SK-N-SH treated with all-trans-retinoic acid at 6 μM for 48 hours (cell line): ENCODE measurements around the gene C8A.

Experiments used
- ATAC-seq: fragments of 200-7000 bp; cut with Tn5 transposase; 3 replicates; pipeline ENCODE4 v1.9.1; 2020; ENCODE audit warnings: mild to moderate bottlenecking, moderate library complexity
- ARNTL ChIP-seq: fragments of 450-650 bp; formaldehyde crosslinking; IDR thresholded peaks from 2 replicates; pipeline ENCODE4 v1.5.0; 2020; ENCODE audit warnings: low read depth, mild to moderate bottlenecking, moderate library complexity, borderline replicate concordance
- BACH2 ChIP-seq: fragments of 250-450 bp; sonication (Bioruptor Pico); IDR thresholded peaks from 2 replicates; pipeline ENCODE4 v1.9.0; 2021; ENCODE audit warnings: mild to moderate bottlenecking, borderline replicate concordance
- CSDC2 ChIP-seq: fragments of 250-450 bp; sonication (Bioruptor Pico); IDR thresholded peaks from 2 replicates; pipeline ENCODE4 v1.5.0; 2020; ENCODE audit warnings: mild to moderate bottlenecking, moderate library complexity
- ESRRG ChIP-seq: fragments of 250-450 bp; sonication (Bioruptor Pico); IDR thresholded peaks from 2 replicates; pipeline ENCODE4 v1.6.1; 2021; ENCODE audit warnings: mild to moderate bottlenecking
- GLIS3 ChIP-seq: fragments of 250-450 bp; sonication (Bioruptor Pico); IDR thresholded peaks from 2 replicates; pipeline ENCODE4 v1.5.0; 2020; ENCODE audit warnings: mild to moderate bottlenecking, moderate library complexity
- OSR1 ChIP-seq: fragments of 250-450 bp; sonication (Bioruptor Pico); IDR thresholded peaks from 2 replicates; pipeline ENCODE4 v1.8.0; 2022; ENCODE audit warnings: moderate library complexity, mild to moderate bottlenecking, inconsistent platforms
- PPARA ChIP-seq: fragments of 250-450 bp; sonication (Bioruptor Pico); IDR thresholded peaks from 2 replicates; pipeline ENCODE4 v1.5.0; 2020; ENCODE audit warnings: mild to moderate bottlenecking, borderline replicate concordance
- RARB ChIP-seq: fragments of 250-450 bp; sonication (Bioruptor Pico); IDR thresholded peaks from 2 replicates; pipeline ENCODE4 v1.8.0; 2021; ENCODE audit warnings: mild to moderate bottlenecking, moderate library complexity
- SNAI2 ChIP-seq: fragments of 250-450 bp; sonication (Bioruptor Pico); IDR thresholded peaks from 2 replicates; pipeline ENCODE4 v1.5.0; 2020; ENCODE audit warnings: mild to moderate bottlenecking, moderate library complexity
- TCF4 ChIP-seq: fragments of 250-450 bp; sonication (Bioruptor Pico); IDR thresholded peaks from 2 replicates; pipeline ENCODE4 v1.8.0; 2021; ENCODE audit warnings: mild to moderate bottlenecking, moderate library complexity, borderline replicate concordance
- TOX ChIP-seq: fragments of 250-450 bp; sonication (Bioruptor Pico); IDR thresholded peaks from 2 replicates; pipeline ENCODE4 v1.8.0; 2021; ENCODE audit warnings: mild to moderate bottlenecking, moderate library complexity, borderline replicate concordance
- ZC3H10 ChIP-seq: fragments of 250-450 bp; sonication (Bioruptor Pico); IDR thresholded peaks from 2 replicates; pipeline ENCODE4 v1.5.1; 2021; ENCODE audit warnings: mild to moderate bottlenecking, moderate library complexity
- ZFP3 ChIP-seq: fragments of 250-450 bp; sonication (Bioruptor Pico); IDR thresholded peaks from 2 replicates; pipeline ENCODE4 v1.5.0; 2020; ENCODE audit warnings: mild to moderate bottlenecking, moderate library complexity
- ZFP30 ChIP-seq: fragments of 450-650 bp; formaldehyde crosslinking; IDR thresholded peaks from 2 replicates; pipeline ENCODE4 v1.5.0; 2022; ENCODE audit warnings: mild to moderate bottlenecking, moderate library complexity
- ZNF565 ChIP-seq: fragments of 450-650 bp; formaldehyde crosslinking; conservative IDR thresholded peaks from 2 replicates; pipeline ENCODE4 v1.5.0; 2020; ENCODE audit warnings: low read depth, mild to moderate bottlenecking, moderate library complexity
- ZNF70 ChIP-seq: fragments of 450-650 bp; formaldehyde crosslinking; IDR thresholded peaks from 2 replicates; pipeline ENCODE4 v1.5.0; 2020; ENCODE audit warnings: mild to moderate bottlenecking, moderate library complexity
- ZNF8 ChIP-seq: fragments of 450-650 bp; formaldehyde crosslinking; IDR thresholded peaks from 2 replicates; pipeline ENCODE4 v1.5.0; 2020; ENCODE audit warnings: mild to moderate bottlenecking, moderate library complexity
- TF ChIP-seq, protein P1 (sequence below): fragments of 250-450 bp; sonication (Bioruptor Pico); IDR thresholded peaks from 2 replicates; pipeline ENCODE4 v1.8.0; 2021; ENCODE audit warnings: low read depth, mild to moderate bottlenecking, moderate library complexity, borderline replicate concordance
- TF ChIP-seq, protein P2 (sequence below): fragments of 250-450 bp; sonication (Bioruptor Pico); IDR thresholded peaks from 2 replicates; pipeline ENCODE4 v1.5.0; 2020; ENCODE audit warnings: mild to moderate bottlenecking, moderate library complexity
- TF ChIP-seq, protein P3 (sequence below): fragments of 250-450 bp; sonication (Bioruptor Pico); IDR thresholded peaks from 2 replicates; pipeline ENCODE4 v1.5.1; 2021; ENCODE audit warnings: mild to moderate bottlenecking, moderate library complexity
- TF ChIP-seq, protein P4 (sequence below): fragments of 250-450 bp; sonication (Bioruptor Pico); IDR thresholded peaks from 2 replicates; pipeline ENCODE4 v1.5.1; 2020; ENCODE audit warnings: low read depth, mild to moderate bottlenecking, moderate library complexity

The C8A gene

DNA sequence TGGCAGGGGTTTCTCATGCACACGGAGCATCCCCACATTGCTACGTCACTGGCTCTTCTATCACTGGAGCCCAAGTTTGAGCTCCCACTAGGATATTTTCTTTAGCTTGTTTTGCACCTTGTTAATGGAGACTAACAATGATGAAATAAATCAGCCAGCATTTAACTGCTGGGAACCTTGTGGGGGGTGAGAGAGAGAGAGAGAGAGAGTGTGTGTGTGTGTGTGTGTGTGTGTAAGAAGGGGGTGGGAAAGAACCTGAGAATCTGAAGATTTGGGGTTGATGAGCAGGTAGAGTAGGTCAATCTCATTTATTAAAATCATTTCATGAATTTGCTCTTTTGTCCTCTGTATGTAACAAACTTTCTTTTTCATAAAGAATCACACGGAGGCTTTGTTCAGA is 110.6 kb downstream of the C8A start:
- TF ChIP-seq ZNF565 (no peak), ZNF70 (CRISPR knock-in tag) (no peak), ZNF8 (CRISPR knock-in tag) (no peak)
- no peak for ATAC-seq

DNA sequence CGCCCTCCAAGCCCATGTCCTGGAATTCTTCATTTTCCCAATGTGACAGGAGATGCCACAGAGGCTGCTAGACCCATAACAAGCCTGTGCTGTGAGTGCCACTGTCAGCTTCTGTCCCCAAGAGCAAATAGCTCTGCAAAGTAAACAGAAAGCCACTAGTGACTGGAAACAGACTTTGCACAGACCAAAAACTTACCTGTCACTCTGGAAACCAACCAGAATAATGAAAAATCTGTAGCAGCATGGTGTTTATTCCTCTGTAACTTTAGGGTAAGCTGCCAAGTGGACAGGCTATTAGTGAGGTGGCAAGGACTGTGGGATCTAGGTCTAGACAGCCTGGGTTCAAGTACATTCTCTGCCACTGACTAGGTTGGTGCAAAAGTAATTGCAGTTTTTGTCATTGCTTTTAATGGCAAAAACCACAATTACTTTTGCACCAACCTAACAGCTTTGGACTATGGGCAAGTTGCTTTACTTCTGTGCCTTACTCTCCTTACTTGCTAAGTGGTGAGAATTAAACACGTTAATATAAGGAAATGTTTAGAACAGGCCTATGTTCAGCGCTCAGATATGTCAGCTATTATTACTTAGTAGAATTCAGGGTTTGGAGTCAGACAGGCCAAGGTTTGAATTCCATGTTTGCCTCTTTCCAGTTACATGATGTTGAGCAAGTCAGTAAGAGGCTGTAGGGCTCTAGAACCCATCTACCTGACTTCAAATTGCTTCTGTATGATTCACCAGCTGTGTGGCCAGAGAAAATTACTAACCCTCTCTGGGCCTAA is 111.5 kb downstream of the C8A start, which contains the start of gene C8B:
C8B (minus strand) TSS at position 100 of the 782 bp plus-strand sequence; CDS start at position 33, 67 bp downstream.
- no peak for ATAC-seq
- TF ChIP-seq, protein P1, sequence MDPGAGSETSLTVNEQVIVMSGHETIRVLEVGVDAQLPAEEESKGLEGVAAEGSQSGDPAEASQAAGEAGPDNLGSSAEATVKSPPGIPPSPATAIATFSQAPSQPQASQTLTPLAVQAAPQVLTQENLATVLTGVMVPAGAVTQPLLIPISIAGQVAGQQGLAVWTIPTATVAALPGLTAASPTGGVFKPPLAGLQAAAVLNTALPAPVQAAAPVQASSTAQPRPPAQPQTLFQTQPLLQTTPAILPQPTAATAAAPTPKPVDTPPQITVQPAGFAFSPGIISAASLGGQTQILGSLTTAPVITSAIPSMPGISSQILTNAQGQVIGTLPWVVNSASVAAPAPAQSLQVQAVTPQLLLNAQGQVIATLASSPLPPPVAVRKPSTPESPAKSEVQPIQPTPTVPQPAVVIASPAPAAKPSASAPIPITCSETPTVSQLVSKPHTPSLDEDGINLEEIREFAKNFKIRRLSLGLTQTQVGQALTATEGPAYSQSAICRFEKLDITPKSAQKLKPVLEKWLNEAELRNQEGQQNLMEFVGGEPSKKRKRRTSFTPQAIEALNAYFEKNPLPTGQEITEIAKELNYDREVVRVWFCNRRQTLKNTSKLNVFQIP, result no peak
- TF ChIP-seq BACH2 (CRISPR knock-in tag) (no peak), ZC3H10 (no peak)

DNA sequence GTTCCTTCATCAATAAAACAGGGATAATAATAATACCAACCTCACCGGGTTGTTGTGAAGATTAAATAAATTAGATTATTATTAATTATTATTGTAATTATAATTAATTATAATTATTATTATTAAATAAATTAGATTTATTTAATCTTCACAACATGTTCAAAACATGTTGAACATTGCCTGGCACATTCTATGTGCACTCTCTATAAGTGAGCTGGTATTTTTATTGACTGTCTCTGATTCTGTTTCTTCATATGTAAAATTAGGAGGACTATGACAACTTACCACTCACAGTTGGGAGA is 112.1 kb downstream of the C8A start:
- TF ChIP-seq ESRRG (CRISPR knock-in tag) (no peak), ZNF70 (CRISPR knock-in tag) (no peak), ZNF565 (no peak), RARB (CRISPR knock-in tag) (no peak), ZFP3 (no peak), TCF4 (CRISPR knock-in tag) (no peak), ARNTL (CRISPR knock-in tag) (no peak), TOX (CRISPR knock-in tag) (no peak), ZC3H10 (no peak), ZFP30 (no peak), CSDC2 (CRISPR knock-in tag) (no peak), BACH2 (CRISPR knock-in tag) (no peak), PPARA (no peak), OSR1 (no peak), SNAI2 (CRISPR knock-in tag) (no peak)
- TF ChIP-seq, protein P2, sequence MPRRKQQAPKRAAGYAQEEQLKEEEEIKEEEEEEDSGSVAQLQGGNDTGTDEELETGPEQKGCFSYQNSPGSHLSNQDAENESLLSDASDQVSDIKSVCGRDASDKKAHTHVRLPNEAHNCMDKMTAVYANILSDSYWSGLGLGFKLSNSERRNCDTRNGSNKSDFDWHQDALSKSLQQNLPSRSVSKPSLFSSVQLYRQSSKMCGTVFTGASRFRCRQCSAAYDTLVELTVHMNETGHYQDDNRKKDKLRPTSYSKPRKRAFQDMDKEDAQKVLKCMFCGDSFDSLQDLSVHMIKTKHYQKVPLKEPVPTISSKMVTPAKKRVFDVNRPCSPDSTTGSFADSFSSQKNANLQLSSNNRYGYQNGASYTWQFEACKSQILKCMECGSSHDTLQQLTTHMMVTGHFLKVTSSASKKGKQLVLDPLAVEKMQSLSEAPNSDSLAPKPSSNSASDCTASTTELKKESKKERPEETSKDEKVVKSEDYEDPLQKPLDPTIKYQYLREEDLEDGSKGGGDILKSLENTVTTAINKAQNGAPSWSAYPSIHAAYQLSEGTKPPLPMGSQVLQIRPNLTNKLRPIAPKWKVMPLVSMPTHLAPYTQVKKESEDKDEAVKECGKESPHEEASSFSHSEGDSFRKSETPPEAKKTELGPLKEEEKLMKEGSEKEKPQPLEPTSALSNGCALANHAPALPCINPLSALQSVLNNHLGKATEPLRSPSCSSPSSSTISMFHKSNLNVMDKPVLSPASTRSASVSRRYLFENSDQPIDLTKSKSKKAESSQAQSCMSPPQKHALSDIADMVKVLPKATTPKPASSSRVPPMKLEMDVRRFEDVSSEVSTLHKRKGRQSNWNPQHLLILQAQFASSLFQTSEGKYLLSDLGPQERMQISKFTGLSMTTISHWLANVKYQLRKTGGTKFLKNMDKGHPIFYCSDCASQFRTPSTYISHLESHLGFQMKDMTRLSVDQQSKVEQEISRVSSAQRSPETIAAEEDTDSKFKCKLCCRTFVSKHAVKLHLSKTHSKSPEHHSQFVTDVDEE (CRISPR knock-in tag), result no peak
- TF ChIP-seq, protein P3, sequence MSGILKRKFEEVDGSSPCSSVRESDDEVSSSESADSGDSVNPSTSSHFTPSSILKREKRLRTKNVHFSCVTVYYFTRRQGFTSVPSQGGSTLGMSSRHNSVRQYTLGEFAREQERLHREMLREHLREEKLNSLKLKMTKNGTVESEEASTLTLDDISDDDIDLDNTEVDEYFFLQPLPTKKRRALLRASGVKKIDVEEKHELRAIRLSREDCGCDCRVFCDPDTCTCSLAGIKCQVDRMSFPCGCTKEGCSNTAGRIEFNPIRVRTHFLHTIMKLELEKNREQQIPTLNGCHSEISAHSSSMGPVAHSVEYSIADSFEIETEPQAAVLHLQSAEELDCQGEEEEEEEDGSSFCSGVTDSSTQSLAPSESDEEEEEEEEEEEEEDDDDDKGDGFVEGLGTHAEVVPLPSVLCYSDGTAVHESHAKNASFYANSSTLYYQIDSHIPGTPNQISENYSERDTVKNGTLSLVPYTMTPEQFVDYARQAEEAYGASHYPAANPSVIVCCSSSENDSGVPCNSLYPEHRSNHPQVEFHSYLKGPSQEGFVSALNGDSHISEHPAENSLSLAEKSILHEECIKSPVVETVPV (CRISPR knock-in tag), result no peak
- TF ChIP-seq, protein P4, sequence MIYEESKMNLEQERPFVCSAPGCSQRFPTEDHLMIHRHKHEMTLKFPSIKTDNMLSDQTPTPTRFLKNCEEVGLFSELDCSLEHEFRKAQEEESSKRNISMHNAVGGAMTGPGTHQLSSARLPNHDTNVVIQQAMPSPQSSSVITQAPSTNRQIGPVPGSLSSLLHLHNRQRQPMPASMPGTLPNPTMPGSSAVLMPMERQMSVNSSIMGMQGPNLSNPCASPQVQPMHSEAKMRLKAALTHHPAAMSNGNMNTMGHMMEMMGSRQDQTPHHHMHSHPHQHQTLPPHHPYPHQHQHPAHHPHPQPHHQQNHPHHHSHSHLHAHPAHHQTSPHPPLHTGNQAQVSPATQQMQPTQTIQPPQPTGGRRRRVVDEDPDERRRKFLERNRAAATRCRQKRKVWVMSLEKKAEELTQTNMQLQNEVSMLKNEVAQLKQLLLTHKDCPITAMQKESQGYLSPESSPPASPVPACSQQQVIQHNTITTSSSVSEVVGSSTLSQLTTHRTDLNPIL (CRISPR knock-in tag), result no peak
- no peak for ATAC-seq

DNA sequence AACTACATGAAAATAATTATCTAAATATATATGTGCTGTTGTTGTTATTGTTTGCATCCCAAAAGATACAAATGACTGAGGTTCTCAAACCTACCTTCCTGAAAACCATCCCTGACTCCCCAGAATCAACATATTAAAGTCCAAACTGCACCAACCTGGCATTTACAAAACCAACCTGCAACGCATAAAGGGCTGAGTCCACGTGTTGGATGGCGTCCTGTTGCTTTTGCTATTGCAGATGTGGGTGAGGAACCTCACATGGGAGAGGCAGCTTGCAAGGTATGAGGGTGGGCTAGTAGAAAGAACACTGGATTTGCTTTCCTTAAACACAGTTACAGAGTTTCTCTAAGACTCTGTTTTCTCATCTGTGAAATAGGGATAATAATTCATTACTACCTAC is 112.8 kb downstream of the C8A start:
- no peak for ATAC-seq
- TF ChIP-seq BACH2 (CRISPR knock-in tag) (no peak), SNAI2 (CRISPR knock-in tag) (no peak), ZNF565 (no peak), GLIS3 (CRISPR knock-in tag) (no peak), ZFP3 (no peak), CSDC2 (CRISPR knock-in tag) (no peak), ZNF8 (CRISPR knock-in tag) (no peak), ESRRG (CRISPR knock-in tag) (no peak), ZFP30 (no peak)
- TF ChIP-seq, protein P2 (CRISPR knock-in tag), result no peak
- TF ChIP-seq, protein P1, result no peak
